ENCODE data around the gene SIM1.

The SIM1 gene

GRCh38 chr6:100353276-100354015, 111.3 kb downstream of the SIM1 start:
- Histone ChIP-seq H3K9ac (no peak overlapping the region), H3K4me1 (peaks cover 0 to 6% (median 3%) of the 10 kb centered on the region in 10 experiments; a peak in 8 of 20 replicates), H3K9me3 (replicated peaks in 1 of 11) (no peaks in the 10 kb centered on the region), H3K4me2 (no peak overlapping the region), H4K20me1 (no peaks in the 10 kb centered on the region), H3K4me3 (no peak overlapping the region), H3K36me3 (no peaks in the 10 kb centered on the region), H3K27ac (no peak overlapping the region), H3K27me3 (no peaks in the 10 kb centered on the region)
- no peak for TF ChIP-seq Cebpa-rat (IDR thresholded peaks at IDR 0.05)

GRCh38 chr6:100350139-100350538, 114.6 kb downstream of the SIM1 start:
- no peak overlapping the region for H3K4me3 ChIP-seq
- no peak overlapping the region for H3K9ac ChIP-seq
- no peak overlapping the region for H3K27ac ChIP-seq
- TF ChIP-seq Cebpa-rat (IDR thresholded peaks at IDR 0.05), result no peak
- H3K27me3 ChIP-seq, result no peaks in the 10 kb centered on the region
- H4K20me1 ChIP-seq, result no peaks in the 10 kb centered on the region
- H3K4me2 ChIP-seq, result no peak overlapping the region
- H3K4me1 ChIP-seq, result peaks cover 0 to 35% (median 24%) of the 10 kb centered on the region in 10 experiments; a peak in 14 of 20 replicates
- no peaks in the 10 kb centered on the region for H3K9me3 ChIP-seq (replicated peaks in 1 of 11)
- no peaks in the 10 kb centered on the region for H3K36me3 ChIP-seq

DNA sequence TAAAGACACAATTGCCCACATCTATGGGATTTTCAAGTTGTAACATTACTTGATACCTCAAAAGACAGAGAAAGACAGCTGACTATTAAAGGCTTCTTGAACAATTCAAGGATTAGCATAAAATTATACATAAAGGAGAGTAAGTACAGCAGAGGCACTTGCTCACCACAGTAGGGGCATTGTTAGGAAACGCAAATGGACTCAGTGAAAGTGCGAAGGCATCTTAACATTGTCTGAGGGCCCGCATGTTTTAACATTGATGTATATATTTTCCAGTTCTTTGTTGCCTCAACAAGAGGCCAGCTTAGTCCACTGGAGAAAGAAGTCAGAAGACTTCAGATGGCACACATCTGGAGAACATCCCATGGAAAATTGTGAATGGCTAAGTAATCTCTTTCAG, 115.4 kb downstream of the SIM1 start:
- no peak overlapping the region for H3K9ac ChIP-seq
- no peaks in the 10 kb centered on the region for H3K36me3 ChIP-seq
- H3K27me3 ChIP-seq, result no peaks in the 10 kb centered on the region
- TF ChIP-seq Cebpa-rat (IDR thresholded peaks at IDR 0.05), result no peak
- H3K4me3 ChIP-seq, result no peak overlapping the region
- no peak overlapping the region for H3K4me2 ChIP-seq
- peaks cover 0 to 40% (median 24%) of the 10 kb centered on the region in 10 experiments; a peak in 14 of 20 replicates for H3K4me1 ChIP-seq
- H3K9me3 ChIP-seq (replicated peaks in 1 of 11), result no peaks in the 10 kb centered on the region
- no peak overlapping the region for H3K27ac ChIP-seq
- H4K20me1 ChIP-seq, result no peaks in the 10 kb centered on the region

GRCh38 chr6:100347901-100348550, 116.7 kb downstream of the SIM1 start:
- Histone ChIP-seq H3K9ac (0 out of 22 replicates have a peak overlapping the region, but pooled peaks of 1 of the 11 experiments have one; percentile 2), H3K27me3 (no peaks in the 10 kb centered on the region), H3K4me3 (no peak overlapping the region), H3K27ac (no peak overlapping the region; a peak in 2 of 22 replicates), H3K36me3 (no peaks in the 10 kb centered on the region), H4K20me1 (no peaks in the 10 kb centered on the region), H3K4me1 (peaks cover 0 to 54% (median 24%) of the 10 kb centered on the region in 10 experiments; a peak in 16 of 20 replicates), H3K9me3 (replicated peaks in 1 of 11) (no peaks in the 10 kb centered on the region), H3K4me2 (peak overlapping the region in 9 of 11 experiments; percentile 3 to 85 (median 40); a peak in 15 of 22 replicates)
- no peak for TF ChIP-seq Cebpa-rat (IDR thresholded peaks at IDR 0.05)

DNA sequence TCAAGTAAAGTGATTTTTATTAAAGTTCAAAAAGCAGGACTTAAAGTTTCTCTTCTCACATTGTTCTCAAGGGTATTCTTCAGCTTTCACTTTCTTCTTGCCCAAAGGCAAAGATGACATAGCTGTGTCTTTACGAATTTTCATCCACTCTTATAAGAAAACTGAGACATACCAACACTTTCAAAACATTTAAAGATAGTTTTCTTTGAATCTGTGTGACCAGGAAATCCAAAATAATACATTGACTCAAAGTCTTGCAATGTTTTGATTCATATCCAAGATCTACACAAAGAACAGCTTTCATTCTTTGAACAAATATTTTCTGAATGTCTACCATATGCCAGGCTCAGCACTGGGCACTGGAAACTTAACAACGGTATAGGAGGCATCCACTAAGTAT, 117.9 kb downstream of the SIM1 start:
- Histone ChIP-seq H3K36me3 (no peaks in the 10 kb centered on the region), H3K27ac (peak overlapping the region in 1 of 11 experiments; percentile 9; a peak in 1 of 22 replicates), H3K4me1 (peaks cover 0 to 64% (median 24%) of the 10 kb centered on the region in 10 experiments; a peak in 16 of 20 replicates), H4K20me1 (no peaks in the 10 kb centered on the region), H3K27me3 (no peaks in the 10 kb centered on the region), H3K4me2 (peak overlapping the region in 8 of 11 experiments; percentile 10 to 62 (median 30); a peak in 12 of 22 replicates), H3K4me3 (no peak overlapping the region), H3K9me3 (replicated peaks in 1 of 11) (no peaks in the 10 kb centered on the region), H3K9ac (no peak overlapping the region)
- TF ChIP-seq Cebpa-rat (IDR thresholded peaks at IDR 0.05), result no peak

GRCh38 chr6:100346203-100346602, 118.5 kb downstream of the SIM1 start:
- no peak overlapping the region for H3K4me3 ChIP-seq
- no peaks in the 10 kb centered on the region for H3K9me3 ChIP-seq (replicated peaks in 1 of 11)
- TF ChIP-seq Cebpa-rat (IDR thresholded peaks at IDR 0.05), result no peak
- H3K9ac ChIP-seq, result no peak overlapping the region
- peaks cover 0 to 64% (median 24%) of the 10 kb centered on the region in 10 experiments; a peak in 16 of 20 replicates for H3K4me1 ChIP-seq
- no peaks in the 10 kb centered on the region for H3K27me3 ChIP-seq
- peak overlapping the region in 1 of 11 experiments; percentile 9; a peak in 1 of 22 replicates for H3K27ac ChIP-seq
- peak overlapping the region in 8 of 11 experiments; percentile 10 to 62 (median 30); a peak in 14 of 22 replicates for H3K4me2 ChIP-seq
- H4K20me1 ChIP-seq, result no peaks in the 10 kb centered on the region
- H3K36me3 ChIP-seq, result no peaks in the 10 kb centered on the region

GRCh38 chr6:100344761-100345160, 120.0 kb downstream of the SIM1 start:
- Histone ChIP-seq H3K9me3 (replicated peaks in 1 of 11) (peaks cover 0 to 11% (median 0%) of the 10 kb centered on the region in 11 experiments; a peak in 6 of 22 replicates), H4K20me1 (no peaks in the 10 kb centered on the region), H3K4me1 (peaks cover 0 to 64% (median 24%) of the 10 kb centered on the region in 10 experiments; a peak in 16 of 20 replicates), H3K27me3 (no peaks in the 10 kb centered on the region), H3K36me3 (no peaks in the 10 kb centered on the region), H3K4me2 (peak overlapping the region in 1 of 11 experiments; percentile 15; a peak in 2 of 22 replicates), H3K4me3 (no peak overlapping the region), H3K27ac (no peak overlapping the region), H3K9ac (no peak overlapping the region)
- TF ChIP-seq Cebpa-rat (IDR thresholded peaks at IDR 0.05), result peak in 2 of 11 experiments; percentile 36 to 42; a peak in 2 of 22 replicates

DNA sequence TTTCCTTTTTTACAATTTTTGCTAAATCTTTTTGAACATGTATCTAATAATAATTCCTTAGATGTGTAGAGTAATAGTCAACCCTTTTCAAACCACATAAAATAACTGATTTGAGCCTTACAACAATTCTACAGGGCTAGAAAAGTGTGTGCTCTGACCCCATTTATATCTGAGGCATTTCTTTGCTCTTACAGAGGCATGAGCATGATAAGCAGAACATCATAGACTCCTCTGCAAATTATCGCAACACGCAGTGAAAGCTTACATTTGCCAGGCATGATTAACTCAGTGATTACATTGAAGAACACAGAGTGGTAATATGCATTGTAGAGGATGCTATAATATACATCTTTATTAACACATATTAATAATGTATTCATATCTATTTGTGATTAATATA, 120.4 kb downstream of the SIM1 start:
- Histone ChIP-seq H3K9ac (no peak overlapping the region), H3K27ac (peak overlapping the region in 1 of 11 experiments; percentile 37; a peak in 2 of 22 replicates), H3K4me1 (peaks cover 0 to 64% (median 24%) of the 10 kb centered on the region in 10 experiments; a peak in 16 of 20 replicates), H4K20me1 (no peaks in the 10 kb centered on the region), H3K4me2 (peak overlapping the region in 1 of 11 experiments; percentile 70; a peak in 1 of 22 replicates), H3K9me3 (replicated peaks in 1 of 11) (peaks cover 0 to 12% (median 0%) of the 10 kb centered on the region in 11 experiments; a peak in 6 of 22 replicates), H3K36me3 (no peaks in the 10 kb centered on the region), H3K4me3 (no peak overlapping the region), H3K27me3 (no peaks in the 10 kb centered on the region)
- TF ChIP-seq Cebpa-rat (IDR thresholded peaks at IDR 0.05), result no peak

Measured in BLaER1 treated with 17β-estradiol and CSF1 and Interleukin-3, amounts not matched to agents 10 nM and 100 nM (cell line).